HG02759 (cell line): ENCODE results near the gene SCIN.
A peak's percentile ranks its signal among the peaks of the same experiment; 100 is the strongest.

Experiments
- ATAC-seq: cut with Tn5 transposase; IDR thresholded peaks from one replicate; pipeline ENCODE4 v1.9.1; 2021; ENCODE audit warnings: mild to moderate bottlenecking, moderate library complexity; ENCODE audit not compliant: unreplicated experiment

The SCIN gene

DNA sequence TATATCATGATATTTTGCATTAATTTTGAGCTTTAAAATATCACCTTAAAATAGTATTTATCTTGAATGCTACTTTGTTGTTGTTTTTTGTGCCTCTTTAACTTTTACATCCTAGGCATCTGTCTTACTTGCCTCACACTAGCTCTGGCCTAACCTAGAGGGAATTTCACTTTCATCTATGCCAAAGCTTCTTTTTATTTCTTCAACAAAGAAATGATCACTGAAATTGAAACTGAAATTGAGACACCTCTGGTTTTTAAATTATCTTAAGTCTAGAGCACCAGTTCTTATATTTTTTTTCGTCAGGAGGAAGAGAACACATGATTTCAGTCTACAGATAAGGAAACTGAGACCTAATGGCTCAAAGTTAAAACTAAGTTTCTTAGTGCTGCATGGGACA is 3.5 kb upstream of the SCIN start:
- ATAC-seq = peak; percentile 77

GRCh38 chr7:12569673-12570072 is 847 bp upstream of the SCIN start:
- peak; percentile 40 for ATAC-seq

DNA sequence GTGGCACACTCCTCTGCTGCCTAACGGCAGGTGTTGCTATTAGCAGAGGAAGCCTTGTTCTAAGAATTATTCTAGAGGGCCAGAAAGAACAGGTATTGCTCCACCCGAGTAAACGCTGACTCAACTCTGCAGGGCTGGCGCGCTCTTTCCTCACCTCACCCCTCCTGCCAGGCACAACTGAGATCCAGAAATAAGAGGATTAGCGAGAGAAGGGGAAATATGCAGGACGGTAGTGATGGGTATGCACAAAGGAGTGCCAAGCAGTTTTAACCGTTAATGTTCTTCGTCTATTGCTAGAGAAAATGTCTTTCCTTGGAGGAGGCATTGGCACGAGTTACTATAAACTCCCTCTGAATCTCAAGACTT is 369 bp upstream of the SCIN start:
- ATAC-seq = peak; percentile 22

DNA sequence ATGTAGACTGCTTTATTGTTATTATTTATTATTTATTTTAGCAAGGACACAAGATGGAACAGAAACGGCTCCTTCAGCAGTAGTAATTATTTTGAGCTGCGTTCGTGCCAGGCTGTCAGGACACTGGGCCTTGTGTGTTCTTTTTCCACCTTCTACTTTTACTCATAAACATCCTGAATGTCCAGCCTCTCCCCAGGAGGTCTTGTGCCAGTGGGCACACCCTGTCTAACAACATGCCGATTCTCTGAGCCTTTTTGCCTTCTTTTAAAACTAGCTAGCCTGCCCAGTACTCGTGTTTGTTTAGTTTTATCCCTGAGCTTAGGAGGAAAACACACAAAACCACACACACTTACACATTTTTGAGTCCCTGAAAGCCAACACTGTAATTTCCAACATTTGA is 1.2 kb downstream of the SCIN start:
- ATAC-seq = no peak

DNA sequence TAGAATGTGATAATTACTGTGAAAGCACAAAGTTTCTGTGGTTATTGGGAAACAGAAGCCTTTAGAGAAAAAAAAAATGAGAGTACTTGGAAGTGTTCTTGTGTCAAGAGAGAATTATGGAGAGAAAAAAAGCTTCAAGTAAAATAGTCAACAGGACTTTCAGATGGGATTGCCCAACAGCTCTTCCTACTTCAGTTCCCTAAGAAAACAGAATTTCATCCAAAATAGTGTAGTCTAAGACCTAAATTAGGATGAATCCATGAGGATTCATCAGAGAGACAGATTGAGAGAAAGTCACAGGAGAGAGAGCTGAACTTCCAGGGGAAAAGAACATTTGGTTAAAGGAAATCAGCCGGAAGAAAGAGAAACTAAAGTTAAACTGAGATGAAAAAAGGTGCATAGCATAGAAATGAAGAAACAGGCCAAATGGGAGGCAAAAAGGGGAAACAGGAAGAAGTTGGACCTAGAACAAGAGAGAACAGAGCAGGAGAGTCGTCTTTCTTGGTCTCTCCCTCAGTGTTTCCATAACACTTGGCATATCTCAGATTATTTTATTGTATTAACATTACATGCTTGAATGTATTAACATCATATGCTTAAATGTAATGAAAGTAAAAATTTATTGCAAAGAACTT is 2.5 kb downstream of the SCIN start:
- ATAC-seq = no peak

DNA sequence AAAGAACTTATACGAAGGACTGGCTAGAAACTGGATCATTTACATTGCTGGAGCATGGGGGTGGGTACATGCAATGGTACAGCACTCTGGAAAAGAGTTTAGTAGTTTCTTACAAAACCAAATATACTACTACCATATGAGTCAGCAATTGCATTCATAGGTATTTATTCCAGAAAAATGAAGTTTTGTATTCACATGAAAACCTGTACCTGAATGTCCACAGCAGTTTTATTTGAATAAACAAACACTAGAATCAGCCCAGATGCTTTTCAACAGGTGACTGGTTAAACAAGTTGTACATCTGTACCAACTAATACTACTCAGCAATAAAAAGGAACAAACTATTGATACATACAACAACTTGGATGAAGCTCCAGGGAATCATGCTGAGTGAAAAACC is 3.4 kb downstream of the SCIN start:
- no peak for ATAC-seq

DNA sequence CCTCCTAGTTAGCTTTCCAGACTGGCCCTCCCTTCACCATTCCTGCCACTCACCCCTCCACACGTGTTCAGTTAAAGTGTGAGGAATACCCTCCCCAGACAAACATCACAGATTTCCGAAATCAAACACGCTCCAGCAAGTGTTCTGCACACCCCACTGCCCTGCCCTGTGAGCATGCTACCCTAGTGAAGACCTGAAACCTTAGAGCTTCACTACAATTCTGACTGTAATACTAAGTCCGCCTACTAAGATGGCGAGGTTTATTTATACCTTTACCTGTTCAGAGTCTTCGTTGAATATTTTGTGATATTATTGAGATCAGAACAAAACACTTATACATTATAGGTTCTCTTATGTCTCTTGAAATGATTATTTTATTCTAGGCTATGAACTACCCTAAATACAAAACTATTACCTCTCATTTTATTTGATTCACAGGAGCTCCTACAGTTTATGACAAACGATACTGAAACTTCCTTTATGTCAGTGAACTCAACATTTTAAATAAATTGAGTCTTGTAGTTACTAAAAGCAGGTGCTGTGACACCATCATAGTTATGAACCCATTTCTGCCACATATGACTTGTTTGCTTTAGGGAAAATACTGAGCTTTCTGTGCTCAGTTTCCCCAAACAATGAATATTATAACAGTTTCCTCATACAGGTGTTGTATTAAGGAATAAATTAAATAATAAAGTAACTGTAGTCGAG is 8.6 kb downstream of the SCIN start:
- no peak for ATAC-seq

DNA sequence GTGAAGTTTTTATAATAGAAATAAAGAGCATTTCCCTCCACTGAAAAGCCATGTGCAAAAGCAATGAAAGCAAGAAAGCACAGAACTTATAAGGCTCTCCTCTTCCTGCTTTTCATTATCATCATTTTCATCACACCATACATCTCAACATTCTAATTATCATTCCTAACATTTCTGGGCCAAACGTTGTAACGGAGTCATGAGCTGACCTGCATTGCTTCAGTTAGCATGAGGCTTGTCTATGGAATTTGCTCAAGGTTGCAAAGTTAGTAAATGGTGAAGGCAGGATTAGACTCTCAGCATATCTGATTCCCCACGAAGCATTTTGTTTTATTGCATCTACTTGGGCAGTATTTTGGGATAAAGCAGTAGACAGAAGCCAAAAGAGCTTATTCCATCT is 11.4 kb downstream of the SCIN start:
- ATAC-seq = no peak

DNA sequence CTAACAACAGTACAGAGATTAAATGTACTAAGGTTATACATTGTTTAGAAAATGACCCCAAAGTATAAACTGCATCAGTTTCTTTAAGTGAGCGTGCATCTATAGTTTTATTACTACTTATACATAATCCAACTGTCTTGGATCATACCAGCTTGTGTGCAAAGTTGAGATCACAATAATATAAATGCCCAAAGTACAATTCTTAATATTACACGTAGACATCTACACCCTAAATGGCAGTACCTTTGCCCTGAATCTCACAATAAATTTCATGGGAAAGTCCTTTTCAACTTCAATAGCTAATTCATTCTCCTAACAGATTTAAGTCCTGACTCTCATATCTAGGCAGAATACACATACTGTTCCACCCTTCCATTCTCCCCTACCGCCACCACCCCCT is 11.8 kb downstream of the SCIN start:
- no peak for ATAC-seq

DNA sequence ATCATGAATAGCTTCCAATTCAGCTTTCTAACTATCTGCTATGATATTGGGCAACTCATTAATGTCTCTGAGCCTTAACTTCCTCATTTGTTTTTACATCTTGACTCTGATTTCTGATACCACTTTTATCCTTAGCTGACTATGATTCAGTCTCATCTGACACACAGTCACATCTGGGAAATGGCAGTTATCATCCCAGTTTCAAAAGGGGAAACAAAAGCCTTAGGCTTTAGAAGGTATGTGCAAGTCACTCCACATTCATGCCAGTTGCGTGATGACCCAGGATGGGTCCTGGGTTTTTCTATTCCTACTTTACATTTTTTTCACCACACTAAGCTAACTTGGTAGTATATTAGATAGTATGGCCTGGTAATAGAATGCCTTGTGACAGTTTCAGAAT is 12.7 kb downstream of the SCIN start:
- no peak for ATAC-seq

- ATAC-seq = no peak
These were observed 13.4 kb downstream of the SCIN start for GRCh38 chr7:12583922-12584321.

DNA sequence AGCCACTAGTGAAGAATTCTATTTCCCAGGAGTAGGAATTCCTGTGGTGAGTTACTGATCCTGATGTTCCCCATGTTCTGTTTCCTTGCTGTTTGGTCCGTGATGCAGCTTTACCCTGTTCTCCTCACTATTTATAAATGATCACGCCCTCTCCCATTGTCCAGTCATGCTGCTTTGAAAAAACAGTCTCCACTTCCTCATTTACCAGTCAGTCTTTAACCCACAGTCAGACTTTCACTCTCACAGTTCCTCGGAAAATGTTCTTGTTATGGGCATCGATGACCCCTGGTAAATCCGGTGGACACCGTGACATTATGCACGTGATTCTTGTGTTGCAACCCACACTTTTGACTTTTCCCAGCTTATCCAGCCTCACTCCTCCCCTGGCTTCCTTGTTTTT is 14.4 kb downstream of the SCIN start:
- ATAC-seq = peak; percentile 99

DNA sequence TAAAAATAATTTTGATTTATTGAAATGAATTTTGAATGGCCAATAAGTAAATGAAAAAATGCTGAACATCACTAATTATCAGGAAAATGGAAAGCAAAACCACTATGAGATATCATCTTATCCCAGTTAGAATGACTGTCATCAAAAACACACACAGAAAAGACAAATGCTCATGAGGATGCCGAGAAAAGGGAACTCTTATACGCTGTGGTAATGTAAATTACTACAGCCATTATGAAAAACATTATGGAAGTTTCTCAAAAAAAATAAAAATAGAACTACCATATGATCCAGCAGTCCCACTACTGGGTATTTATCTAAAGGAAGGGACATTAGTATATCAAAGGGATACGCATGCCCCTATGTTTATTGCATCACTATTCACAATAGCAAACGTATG is 15.8 kb downstream of the SCIN start:
- no peak for ATAC-seq

GRCh38 chr7:12588259-12588904 is 17.9 kb downstream of the SCIN start:
- ATAC-seq = no peak

DNA sequence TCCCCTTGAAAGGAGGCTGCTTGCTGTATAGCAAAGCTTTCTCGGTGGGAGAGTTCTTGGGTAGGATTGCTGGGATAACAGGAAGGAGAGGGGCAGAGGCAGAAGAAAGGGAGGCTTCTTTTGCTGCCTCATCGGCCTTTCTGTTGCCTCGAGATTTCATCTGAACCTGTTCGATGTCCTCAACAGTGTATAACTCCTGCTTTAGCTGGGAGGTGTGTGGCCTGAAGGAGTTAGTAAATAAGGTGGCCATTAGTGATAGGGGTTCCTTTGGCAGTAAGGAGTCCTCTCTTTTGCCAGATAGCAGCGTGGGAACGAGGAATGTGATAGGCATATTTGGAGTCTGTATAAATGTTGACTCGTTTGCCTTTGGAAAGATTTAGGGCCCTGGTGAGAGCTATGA is 20.0 kb downstream of the SCIN start:
- ATAC-seq = no peak

DNA sequence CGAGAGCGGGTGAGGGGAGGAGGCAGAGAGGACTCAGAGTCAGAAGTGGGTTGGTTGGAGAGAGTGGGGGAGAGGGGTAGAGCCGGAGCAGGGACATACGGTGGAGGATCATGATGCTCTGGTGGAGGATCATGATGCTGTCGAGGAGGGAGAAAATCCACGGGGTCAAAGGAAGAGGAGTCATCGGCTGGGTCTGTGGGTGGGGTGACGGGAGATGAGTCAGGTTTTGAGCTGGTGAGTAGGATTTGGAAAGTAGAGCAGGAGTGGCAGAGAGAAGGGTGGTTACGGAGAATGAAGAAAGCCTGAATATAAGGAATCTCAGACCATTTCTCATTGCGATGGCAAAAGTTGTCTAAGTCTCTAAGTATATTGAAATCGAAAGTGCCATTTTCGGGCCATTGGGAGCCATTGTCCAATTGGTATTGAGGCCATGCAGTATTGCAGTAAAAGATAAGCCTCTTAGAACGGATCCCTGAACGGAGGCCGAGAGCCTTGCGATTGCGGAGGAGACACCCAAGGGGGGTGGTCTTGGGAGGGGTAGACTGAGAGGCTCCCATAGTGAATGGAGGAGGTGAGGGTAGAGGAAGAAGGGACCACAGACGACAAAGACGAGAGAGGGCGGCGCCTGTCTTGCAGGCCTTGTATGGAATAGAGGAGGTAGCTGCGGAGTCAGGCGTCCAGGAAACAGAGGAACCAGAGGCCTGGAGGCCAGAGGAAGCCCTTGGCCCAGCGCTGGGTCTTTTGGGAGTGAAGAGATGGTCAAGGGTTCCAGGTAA is 23.8 kb downstream of the SCIN start:
- ATAC-seq = no peak

DNA sequence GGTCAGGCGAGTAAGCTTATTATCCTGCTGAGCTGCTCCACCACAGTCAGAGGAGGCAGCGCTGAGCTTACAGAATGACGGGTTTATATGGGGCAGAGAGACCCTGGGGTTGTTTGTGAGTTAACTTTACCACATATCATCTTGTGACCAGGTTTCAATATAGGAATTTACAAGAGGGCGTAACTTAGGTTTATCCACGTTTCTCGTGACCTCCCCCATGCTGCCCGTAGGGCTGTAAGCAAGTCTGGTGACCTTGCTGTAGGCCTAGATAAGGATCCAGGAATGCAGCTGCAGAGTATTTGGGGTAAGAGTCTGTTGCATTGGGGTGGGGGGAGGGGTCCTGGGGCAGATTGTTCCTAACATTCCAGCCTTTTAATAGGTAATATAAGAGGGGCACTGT is 24.6 kb downstream of the SCIN start:
- ATAC-seq = no peak

DNA sequence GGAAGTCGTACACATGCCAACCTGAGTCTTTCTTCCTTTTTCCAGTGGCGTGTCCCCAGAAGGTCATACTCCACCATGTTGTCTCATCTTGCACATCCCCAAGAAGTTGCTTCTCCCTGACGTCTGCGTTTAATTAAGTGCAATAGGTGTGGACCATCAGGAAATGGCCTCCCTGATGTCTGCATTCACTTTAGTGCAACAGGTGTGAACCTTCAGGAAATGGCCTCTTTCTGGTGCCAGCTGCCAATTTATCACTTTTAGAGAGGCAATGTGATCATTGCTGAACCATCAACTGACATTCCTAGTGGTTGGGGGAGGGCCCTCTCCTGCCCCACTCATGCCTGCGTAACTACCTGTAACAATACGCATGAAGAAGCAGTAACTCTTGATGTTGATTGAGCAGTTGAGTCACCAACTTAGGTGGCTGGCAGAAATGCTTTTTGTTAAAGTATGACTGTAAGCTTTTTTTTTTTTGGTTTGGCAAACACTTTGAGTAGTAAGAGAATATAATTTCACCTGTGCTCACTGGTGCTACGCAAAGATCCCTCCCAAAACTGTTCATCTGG is 25.8 kb downstream of the SCIN start:
- no peak for ATAC-seq

DNA sequence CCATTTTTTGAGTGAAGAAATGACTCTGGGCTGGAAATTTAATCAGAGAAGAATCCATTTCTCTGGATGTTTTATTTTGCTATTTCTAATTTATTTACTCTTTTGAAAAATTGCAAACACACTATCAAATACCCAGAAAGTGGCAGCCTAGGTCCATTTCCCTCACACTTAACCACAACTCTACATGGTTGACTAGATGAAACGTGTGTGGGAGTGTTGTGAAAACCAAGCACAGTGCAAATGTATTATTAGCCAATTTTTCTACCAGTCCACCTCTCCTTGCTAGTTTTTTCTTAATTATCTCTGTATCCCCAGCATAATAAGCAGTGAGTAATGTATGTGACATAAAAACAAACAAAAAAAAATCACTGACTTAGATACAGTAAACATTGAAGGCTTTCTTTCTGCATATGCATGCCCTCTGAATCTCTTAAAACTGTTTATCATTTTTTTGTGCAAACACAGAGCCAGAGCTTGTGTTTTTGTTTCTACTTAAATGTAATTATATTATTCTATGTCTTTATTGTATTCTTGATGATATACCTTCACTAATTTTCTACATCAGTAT is 30.9 kb downstream of the SCIN start:
- peak; percentile 98 for ATAC-seq

DNA sequence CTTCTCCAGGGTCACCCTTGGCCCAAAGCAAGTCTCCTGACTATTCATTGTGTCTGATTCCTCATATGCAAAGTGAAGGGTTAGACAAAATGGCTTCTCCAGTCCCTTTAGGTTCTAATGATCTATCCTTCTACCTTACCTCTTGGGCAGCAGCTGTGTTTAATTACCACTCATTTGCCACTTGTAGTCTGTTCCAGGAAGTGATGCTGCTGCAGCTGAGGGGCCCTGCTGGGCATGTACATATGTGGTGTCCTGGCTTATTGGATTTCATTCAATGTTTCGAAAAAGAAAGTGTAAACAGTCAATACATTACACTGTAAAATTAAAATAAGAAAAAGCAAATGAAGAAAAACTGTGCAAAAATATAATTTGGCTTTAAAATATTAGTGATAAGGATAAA is 36.6 kb downstream of the SCIN start:
- no peak for ATAC-seq

- ATAC-seq = no peak
These were observed 39.0 kb downstream of the SCIN start for GRCh38 chr7:12609561-12609960.
